ENCODE results near the gene LIN28A.

DNA sequence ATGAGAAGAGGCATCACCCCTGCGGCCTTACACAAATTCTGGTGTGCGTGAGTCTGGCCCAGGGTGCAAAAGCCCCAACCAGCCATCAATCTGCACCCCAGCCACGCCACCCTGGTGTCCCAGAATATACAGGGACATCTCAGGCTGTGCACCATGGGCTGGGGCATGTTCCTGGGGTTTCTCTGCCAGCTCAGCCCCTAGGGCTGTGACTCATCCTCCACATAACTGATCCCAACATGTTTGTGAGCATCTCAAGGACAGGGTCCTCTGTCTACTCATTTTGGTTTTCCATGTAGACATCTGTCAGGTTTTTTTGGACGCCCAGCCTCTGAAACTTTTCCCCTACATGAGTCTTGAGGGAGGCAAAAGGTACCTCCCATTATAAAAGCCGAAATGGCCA is 38.6 kb upstream of the LIN28A start:
- TF ChIP-seq EP300 (conservative IDR thresholded peaks at IDR 0.05; ENCODE audit: poor library complexity, severe bottlenecking) (no peak), TAF1 (IDR thresholded peaks at IDR 0.05; ENCODE audit: low read depth) (no peak)
- TF ChIP-seq, protein P1, sequence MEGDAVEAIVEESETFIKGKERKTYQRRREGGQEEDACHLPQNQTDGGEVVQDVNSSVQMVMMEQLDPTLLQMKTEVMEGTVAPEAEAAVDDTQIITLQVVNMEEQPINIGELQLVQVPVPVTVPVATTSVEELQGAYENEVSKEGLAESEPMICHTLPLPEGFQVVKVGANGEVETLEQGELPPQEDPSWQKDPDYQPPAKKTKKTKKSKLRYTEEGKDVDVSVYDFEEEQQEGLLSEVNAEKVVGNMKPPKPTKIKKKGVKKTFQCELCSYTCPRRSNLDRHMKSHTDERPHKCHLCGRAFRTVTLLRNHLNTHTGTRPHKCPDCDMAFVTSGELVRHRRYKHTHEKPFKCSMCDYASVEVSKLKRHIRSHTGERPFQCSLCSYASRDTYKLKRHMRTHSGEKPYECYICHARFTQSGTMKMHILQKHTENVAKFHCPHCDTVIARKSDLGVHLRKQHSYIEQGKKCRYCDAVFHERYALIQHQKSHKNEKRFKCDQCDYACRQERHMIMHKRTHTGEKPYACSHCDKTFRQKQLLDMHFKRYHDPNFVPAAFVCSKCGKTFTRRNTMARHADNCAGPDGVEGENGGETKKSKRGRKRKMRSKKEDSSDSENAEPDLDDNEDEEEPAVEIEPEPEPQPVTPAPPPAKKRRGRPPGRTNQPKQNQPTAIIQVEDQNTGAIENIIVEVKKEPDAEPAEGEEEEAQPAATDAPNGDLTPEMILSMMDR (IDR thresholded peaks at IDR 0.05; ENCODE audit: poor library complexity, severe bottlenecking), result no peak
